Mucosa of stomach (tissue), 1 donor: ENCODE data around the gene APOBR.
A peak's percentile ranks its signal among the peaks of the same experiment; 100 is the strongest.
"Not testable (repeated sequence)": the region's sequence is repeated elsewhere in the genome, so short reads cannot be mapped to it uniquely, and the experiment has no call there.

ENCODE experiments used
- H3K27me3 ChIP-seq: one replicate; pipeline ENCODE4 v1.7.0; 2013; ENCODE audit warnings: mild to moderate bottlenecking, low read length; ENCODE audit not compliant: control insufficient read depth, insufficient read depth
- H3K36me3 ChIP-seq: one replicate; pipeline ENCODE4 v1.7.0; 2013; ENCODE audit warnings: low read length; ENCODE audit not compliant: control insufficient read depth, insufficient read depth
- H3K4me1 ChIP-seq: one replicate; pipeline ENCODE4 v1.7.0; 2013; ENCODE audit warnings: mild to moderate bottlenecking, low read length; ENCODE audit not compliant: control insufficient read depth, insufficient read depth
- H3K4me3 ChIP-seq: one replicate; pipeline ENCODE4 v1.7.0; 2013; ENCODE audit warnings: low read length
- H3K9ac ChIP-seq: one replicate; pipeline ENCODE4 v1.7.0; 2013; ENCODE audit warnings: mild to moderate bottlenecking, low read length, moderate library complexity
- H3K9me3 ChIP-seq: one replicate; pipeline ENCODE4 v1.7.0; 2013; ENCODE audit warnings: mild to moderate bottlenecking, low read length, moderate library complexity; ENCODE audit not compliant: control insufficient read depth
- donor health status: Pancreatic carcinoma.

The APOBR gene

DNA sequence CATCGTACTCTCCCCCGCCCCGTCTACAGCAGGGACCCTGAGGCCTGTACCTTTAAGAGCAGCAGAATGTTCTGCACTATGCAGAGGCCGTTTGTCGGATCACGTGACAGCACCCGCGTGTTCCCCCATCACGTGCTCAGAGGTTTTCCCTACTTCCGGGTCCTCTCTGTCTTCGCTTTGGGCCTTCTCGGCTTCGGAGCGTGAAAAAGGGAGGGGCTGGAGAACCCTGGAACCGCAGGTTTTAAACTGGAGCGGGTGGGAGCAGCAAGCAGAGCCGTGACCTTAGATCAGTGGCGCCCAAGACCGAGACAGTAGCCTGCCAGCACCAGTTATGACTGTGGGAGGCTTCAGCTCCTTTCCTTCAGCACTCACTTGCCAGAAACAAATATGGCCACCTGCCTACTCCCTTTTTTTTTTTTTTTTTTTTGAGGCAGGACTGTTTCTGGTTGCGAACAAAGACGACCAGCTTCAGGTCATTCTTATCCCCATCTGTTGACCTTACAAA lies 2.4 kb upstream of the APOBR start, which contains the start of gene CLN3:
CLN3 (minus strand) TSS at position 105 of the 505 bp plus-strand sequence. CDS start 315 bp downstream, outside the sequence.
- peaks cover 5% of the 10 kb centered on the region for H3K36me3 ChIP-seq
- peak within 1 kb of the TSS; percentile 97 for H3K9ac ChIP-seq
- H3K9me3 ChIP-seq, result no peaks in the 10 kb centered on the region
- peak within 1 kb of the TSS; percentile 99 for H3K4me3 ChIP-seq
- peaks cover 20% of the 10 kb centered on the region for H3K4me1 ChIP-seq
- no peaks in the 10 kb centered on the region for H3K27me3 ChIP-seq

DNA sequence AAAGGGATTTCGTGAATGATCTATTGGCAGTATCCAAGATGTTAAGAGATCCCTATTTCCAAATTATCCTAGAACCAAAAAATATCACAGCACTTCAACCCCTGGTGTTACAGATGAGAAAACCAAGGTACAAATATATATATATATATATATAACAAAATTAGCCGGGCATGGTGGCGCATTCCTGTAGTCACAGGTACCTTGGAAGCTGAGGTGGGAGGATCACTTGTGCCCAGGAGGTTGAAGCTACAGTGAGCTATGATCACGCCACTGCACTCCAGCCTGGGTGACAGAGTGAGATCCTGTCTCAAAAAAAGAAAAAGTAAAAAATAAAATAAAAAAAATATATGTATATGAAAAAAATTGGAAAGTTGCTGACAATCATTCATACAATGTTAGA lies 1.9 kb upstream of the APOBR start:
- peaks cover 20% of the 10 kb centered on the region for H3K4me1 ChIP-seq
- peak overlapping the region; percentile 97 for H3K9ac ChIP-seq
- no peaks in the 10 kb centered on the region for H3K27me3 ChIP-seq
- peak overlapping the region; percentile 99 for H3K4me3 ChIP-seq
- H3K36me3 ChIP-seq, result peaks cover 2% of the 10 kb centered on the region
- no peaks in the 10 kb centered on the region for H3K9me3 ChIP-seq

DNA sequence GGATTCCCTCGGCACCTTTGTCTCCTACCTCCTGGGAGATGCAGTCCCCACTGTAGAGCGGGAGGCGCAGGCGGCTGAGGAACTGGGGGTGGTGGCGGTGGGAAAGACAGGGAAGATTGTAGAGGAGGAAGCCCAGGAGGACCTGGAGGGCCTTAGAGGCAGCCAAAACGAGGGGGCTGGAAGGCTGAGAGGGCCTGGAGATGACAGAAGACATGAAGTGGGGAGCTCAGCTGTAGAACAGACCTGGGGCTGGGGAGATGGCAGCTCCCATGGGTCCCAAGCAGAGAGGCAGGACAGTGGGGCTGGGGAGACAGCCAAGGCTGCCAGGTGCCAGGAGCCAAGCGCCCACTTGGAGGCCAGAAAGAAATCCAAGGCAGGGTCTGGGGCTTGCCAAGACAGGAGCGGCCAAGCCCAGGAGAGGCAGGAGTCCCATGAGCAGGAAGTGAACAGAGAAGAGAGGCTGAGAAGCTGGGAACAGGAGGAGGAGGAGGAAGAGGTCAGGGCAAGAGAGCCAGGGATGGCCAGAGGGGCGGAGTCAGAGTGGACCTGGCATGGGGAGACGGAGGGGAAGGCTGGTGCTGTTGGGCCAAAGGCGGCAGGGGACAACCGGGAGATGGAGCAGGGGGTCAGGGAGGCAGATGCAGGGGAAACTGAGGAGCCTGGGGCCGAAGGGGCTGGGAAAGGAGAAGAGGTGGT lies 803 bp downstream of the APOBR start:
- no peaks in the 10 kb centered on the region for H3K9me3 ChIP-seq
- H3K4me3 ChIP-seq, result no peak overlapping the region
- peak overlapping the region; percentile 66 for H3K9ac ChIP-seq
- H3K4me1 ChIP-seq, result peaks cover 20% of the 10 kb centered on the region
- H3K36me3 ChIP-seq, result no peaks in the 10 kb centered on the region
- no peaks in the 10 kb centered on the region for H3K27me3 ChIP-seq

DNA sequence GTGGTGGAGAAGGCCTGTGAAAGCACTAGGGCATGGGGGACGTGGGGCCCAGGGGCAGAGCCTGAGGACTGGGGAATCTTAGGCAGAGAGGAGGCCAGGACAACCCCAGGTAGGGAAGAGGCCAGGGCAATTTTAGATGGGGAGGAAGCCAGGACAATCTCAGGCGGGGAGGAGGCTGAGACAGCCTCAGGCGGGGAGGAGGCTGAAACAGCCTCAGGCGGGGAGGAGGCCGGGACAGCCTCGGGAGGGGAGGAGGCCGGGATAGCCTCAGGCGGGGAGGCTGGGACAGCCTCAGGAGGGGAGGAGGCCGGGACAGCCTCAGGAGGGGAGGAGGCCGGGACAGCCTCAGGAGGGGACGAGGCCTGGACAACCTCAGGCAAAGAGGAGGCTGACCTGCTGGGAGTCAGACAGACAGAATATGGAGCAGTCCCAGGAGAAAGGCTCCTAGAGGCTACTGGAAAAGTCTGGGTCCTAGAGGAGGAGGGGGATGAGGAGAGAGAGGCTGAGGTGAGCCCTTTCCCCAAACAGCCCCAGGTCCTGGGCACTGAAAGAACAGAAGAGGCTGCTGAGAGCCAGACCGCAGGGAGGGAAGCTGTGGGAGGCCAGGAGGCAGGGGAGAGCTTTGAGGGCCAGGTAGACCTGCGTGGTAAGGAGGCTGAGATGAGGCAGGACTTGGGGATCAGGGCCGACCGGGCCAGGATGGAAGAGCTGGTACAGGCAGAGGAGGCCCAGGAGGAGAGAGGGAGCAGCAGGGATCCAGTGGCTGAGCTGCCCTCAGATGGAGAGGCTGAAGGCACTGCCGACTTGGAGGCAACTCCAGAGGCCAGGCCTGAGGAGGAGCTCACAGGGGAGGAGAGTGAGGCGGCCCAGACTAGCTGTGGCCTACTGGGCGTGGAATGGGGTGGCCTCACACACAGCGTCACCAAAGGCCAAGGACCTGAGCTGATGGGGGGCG lies 1.6 kb downstream of the APOBR start:
- Histone ChIP-seq H3K9me3 (no peaks in the 10 kb centered on the region), H3K4me3 (no peak overlapping the region), H3K9ac (no peak overlapping the region), H3K36me3 (no peaks in the 10 kb centered on the region), H3K4me1 (peaks cover 20% of the 10 kb centered on the region), H3K27me3 (no peaks in the 10 kb centered on the region)

DNA sequence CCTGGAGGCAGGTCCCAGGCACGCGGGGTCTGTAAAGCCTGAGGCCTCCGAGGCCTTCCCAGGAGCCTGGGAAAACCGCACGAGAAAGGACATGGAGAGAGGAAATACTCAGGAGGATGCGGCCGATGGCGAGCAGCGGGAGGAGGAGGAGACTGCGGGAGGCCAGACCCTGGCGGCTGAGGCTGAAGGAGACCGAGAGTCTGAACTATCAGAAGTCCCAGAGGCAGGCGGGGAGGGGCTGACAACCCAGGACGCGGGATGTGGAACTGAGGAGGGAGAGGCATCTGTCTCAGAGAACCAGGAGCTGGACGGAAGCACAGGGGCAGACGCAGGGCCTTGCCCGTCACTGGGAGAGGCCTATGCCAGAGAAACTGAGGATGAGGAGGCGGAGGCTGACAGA lies 2.4 kb downstream of the APOBR start:
- H3K36me3 ChIP-seq, result no peaks in the 10 kb centered on the region

DNA sequence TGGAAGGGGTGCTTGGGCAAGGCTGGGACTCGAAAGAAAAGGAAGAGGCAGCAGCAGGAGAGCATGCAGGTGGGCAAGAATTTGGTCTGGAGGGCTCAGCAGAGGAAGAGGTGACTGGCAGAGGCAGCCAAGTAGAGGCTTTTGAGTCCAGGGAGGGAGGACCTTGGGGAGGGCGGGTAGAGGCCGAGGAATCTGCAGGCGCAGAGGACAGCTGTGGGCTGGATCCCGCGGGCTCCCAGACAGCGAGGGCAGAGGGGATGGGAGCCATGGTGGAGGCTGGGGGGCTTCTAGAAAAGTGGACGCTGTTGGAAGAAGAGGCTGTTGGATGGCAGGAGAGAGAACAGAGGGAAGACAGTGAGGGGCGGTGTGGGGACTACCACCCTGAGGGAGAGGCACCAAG lies 2.9 kb downstream of the APOBR start:
- Histone ChIP-seq H3K9ac (no peak overlapping the region), H3K9me3 (no peaks in the 10 kb centered on the region), H3K4me3 (no peak overlapping the region), H3K27me3 (no peaks in the 10 kb centered on the region), H3K4me1 (peaks cover 15% of the 10 kb centered on the region), H3K36me3 (no peaks in the 10 kb centered on the region)

More for the DNA sequence above, 2.4 kb downstream of the APOBR start:
- H3K27me3 ChIP-seq, result no peaks in the 10 kb centered on the region
- H3K4me3 ChIP-seq, result no peak overlapping the region
- peaks cover 20% of the 10 kb centered on the region for H3K4me1 ChIP-seq
- no peak overlapping the region for H3K9ac ChIP-seq
- H3K9me3 ChIP-seq, result no peaks in the 10 kb centered on the region

DNA sequence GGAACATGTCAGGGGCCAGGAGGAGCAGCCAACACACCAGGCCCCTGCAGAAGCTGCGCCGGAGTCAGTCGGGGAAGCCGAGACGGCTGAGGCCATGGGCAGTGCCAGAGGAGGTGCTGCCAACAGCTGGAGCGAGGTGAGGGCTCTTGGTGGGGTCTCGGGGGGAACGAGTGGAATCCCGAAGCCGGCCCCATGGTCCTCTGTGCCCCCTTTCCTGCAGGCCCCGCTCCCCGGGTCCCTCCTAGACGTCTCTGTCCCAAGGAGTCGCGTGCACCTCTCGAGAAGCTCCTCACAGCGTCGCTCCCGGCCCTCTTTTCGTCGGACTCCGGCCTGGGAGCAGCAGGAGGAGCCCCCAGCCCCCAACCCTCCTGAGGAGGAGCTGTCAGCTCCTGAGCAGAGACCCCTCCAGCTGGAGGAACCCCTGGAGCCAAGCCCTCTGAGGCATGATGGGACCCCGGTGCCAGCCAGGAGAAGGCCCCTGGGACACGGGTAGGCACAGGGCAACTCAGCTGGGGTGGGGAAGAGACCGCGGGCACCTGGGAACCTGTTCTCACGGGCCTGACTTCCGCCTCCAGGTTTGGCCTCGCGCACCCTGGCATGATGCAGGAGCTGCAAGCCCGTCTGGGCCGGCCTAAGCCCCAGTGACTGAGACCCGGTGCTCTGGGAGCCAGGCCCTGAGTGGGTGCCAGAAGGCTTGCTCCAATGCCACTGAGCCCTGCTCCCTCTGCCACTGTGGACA lies 3.6 kb downstream of the APOBR start:
- Histone ChIP-seq H3K27me3 (no peaks in the 10 kb centered on the region), H3K36me3 (no peaks in the 10 kb centered on the region), H3K9ac (no peak overlapping the region), H3K9me3 (no peaks in the 10 kb centered on the region), H3K4me3 (no peak overlapping the region), H3K4me1 (peaks cover 15% of the 10 kb centered on the region)

DNA sequence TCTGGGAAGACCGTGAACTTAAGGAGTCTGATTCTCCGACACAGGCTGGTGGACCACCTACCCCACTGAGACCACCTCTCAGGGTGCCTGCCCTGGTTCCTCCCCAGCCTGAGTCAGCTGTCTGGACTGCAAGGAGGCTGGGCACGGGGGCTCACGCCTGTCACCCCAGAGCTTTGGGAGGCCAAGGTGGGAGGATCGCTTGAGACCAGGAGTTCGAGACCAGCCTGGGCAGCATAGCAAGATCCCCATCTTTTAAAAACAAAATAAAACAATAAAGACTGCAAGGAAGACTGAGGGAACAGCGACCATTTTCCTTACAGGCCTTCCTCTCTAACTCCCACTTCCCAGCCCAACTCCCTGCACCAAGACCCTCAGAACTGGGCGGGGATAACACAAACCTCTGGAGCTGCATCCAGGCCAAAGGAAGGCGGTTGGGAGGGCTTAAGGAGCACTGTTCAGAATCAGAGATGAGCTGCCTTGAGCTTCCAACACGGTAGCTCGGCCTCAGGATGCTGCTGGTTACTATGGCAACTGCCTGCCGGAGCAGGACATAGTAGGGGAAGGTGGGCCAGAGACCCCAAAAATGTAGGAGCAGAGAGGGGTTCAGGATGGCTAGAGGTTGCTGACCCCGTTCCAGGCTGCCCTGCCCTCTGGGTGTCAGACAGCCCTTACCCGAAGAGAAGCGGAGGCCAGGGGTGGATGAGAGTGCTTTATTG lies 4.4 kb downstream of the APOBR start:
- no peaks in the 10 kb centered on the region for H3K36me3 ChIP-seq

DNA sequence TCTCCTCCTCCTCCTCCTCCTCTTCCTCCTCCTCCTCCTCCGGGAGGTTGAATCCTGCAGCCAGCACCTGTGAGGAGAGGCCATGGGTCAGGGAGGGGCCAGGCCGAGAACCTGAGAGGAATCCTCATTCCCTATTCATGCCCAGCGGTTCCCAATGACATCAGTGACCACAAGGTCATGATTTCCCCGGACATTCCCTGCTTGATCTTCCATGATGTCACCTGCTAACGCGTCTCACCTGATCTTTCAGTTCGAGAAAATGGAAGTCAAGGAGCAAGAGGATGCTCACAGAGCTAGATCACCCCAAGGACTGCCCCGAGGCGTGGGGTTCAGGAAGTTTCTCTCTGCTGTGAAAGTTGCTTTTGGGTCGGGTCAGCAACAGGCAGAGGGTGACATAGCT lies 5.4 kb downstream of the APOBR start:
- H3K4me3 ChIP-seq, result no peak overlapping the region
- peaks cover 1% of the 10 kb centered on the region for H3K27me3 ChIP-seq
- H3K4me1 ChIP-seq, result peaks cover 5% of the 10 kb centered on the region
- no peaks in the 10 kb centered on the region for H3K9me3 ChIP-seq
- H3K9ac ChIP-seq, result no peak overlapping the region
- H3K36me3 ChIP-seq, result no peaks in the 10 kb centered on the region

More for the DNA sequence above, 4.4 kb downstream of the APOBR start:
- no peak overlapping the region for H3K9ac ChIP-seq
- peaks cover 15% of the 10 kb centered on the region for H3K4me1 ChIP-seq
- H3K27me3 ChIP-seq, result no peaks in the 10 kb centered on the region
- no peaks in the 10 kb centered on the region for H3K9me3 ChIP-seq
- H3K4me3 ChIP-seq, result no peak overlapping the region

DNA sequence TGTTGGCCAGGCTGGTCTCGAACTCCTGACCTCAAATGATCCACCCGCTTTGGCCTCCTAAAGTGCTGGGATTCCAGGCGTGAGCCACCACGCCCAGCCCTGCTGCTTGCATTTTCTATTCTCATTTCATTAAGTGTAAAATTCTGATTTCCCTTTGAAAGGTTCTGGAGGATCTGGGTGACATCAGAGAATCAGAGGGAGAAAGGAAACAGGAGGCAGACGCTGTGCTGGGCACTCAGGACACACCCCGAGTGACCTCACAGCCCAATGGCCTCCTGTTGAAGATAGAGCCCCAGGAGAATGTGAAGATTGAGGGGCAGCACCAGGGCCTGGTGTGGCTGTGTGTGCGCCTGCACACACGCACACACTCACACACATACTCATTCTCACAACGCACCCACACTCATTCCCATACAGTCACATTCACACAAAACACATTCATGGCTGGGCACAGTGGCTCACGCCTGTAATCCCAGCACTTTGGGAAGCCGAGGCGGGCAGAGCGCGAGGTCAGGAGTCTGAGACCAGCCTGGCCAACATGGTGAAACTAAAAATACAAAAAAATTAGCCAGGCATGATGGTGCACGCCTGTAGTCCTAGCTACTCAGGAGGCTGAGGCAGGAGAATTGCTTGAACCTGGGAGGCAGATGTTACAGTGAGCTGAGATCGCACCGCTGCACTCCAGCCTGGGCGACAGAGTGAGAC lies 6.2 kb downstream of the APOBR start:
- not testable (repeated sequence) for H3K27me3 ChIP-seq, H3K4me1 ChIP-seq, H3K9ac ChIP-seq, H3K4me3 ChIP-seq, H3K9me3 ChIP-seq, H3K36me3 ChIP-seq
